ENCODE data around the gene MPHOSPH10.
"Not testable (repeated sequence)": the region's sequence is repeated elsewhere in the genome, so short reads cannot be mapped to it uniquely, and the experiment has no call there.

MPHOSPH10 gene

GRCh38 chr2:71122387-71123298 is 7.8 kb upstream of the MPHOSPH10 start:
- in situ Hi-C loops (cut with MboI; ENCODE audit: low sequenced_read_pairs) = no loop called here

GRCh38 chr2:71125506-71126294 is 4.7 kb upstream of the MPHOSPH10 start:
- in situ Hi-C loops (cut with MboI; ENCODE audit: low sequenced_read_pairs) = no loop called here

- in situ Hi-C loops (cut with MboI; ENCODE audit: low sequenced_read_pairs) = no loop called here
These were observed 3.5 kb upstream of the MPHOSPH10 start for GRCh38 chr2:71126957-71127356.

GRCh38 chr2:71129114-71129901 is 1.1 kb upstream of the MPHOSPH10 start:
- in situ Hi-C loops (cut with MboI; ENCODE audit: low sequenced_read_pairs) = no loop called here

GRCh38 chr2:71129902-71130151 is 607 bp upstream of the MPHOSPH10 start:
- in situ Hi-C loops (cut with MboI; ENCODE audit: low sequenced_read_pairs) = no loop called here

- in situ Hi-C loops (cut with MboI; ENCODE audit: low sequenced_read_pairs) = no loop called here
These were observed 441 bp downstream of the MPHOSPH10 start for GRCh38 chr2:71130905-71131244.

- in situ Hi-C loops (cut with MboI; ENCODE audit: low sequenced_read_pairs) = not testable (repeated sequence)
These were observed 1.1 kb downstream of the MPHOSPH10 start for GRCh38 chr2:71131387-71132166.

- in situ Hi-C loops (cut with MboI; ENCODE audit: low sequenced_read_pairs) = no loop called here
These were observed 3.2 kb downstream of the MPHOSPH10 start for GRCh38 chr2:71133603-71134002.

- in situ Hi-C loops (cut with MboI; ENCODE audit: low sequenced_read_pairs) = no loop called here
These were observed 5.7 kb downstream of the MPHOSPH10 start for GRCh38 chr2:71136174-71136573.

GRCh38 chr2:71143782-71144181 is 13.3 kb downstream of the MPHOSPH10 start:
- in situ Hi-C loops (cut with MboI; ENCODE audit: low sequenced_read_pairs) = no loop called here

- in situ Hi-C loops (cut with MboI; ENCODE audit: low sequenced_read_pairs) = no loop called here
These were observed 18.2 kb downstream of the MPHOSPH10 start for GRCh38 chr2:71148506-71149063.

- in situ Hi-C loops (cut with MboI; ENCODE audit: low sequenced_read_pairs) = no loop called here
These were observed 19.8 kb downstream of the MPHOSPH10 start for GRCh38 chr2:71150082-71150816.

- in situ Hi-C loops (cut with MboI; ENCODE audit: low sequenced_read_pairs) = no loop called here
These were observed 21.2 kb downstream of the MPHOSPH10 start for GRCh38 chr2:71151620-71152019.

- in situ Hi-C loops (cut with MboI; ENCODE audit: low sequenced_read_pairs) = no loop called here
These were observed 23.3 kb downstream of the MPHOSPH10 start for GRCh38 chr2:71153585-71154224.

- in situ Hi-C loops (cut with MboI; ENCODE audit: low sequenced_read_pairs) = no loop called here
These were observed 23.8 kb downstream of the MPHOSPH10 start for GRCh38 chr2:71154279-71154678.

GRCh38 chr2:71154798-71155197 is 24.4 kb downstream of the MPHOSPH10 start:
- in situ Hi-C loops (cut with MboI; ENCODE audit: low sequenced_read_pairs) = no loop called here

- in situ Hi-C loops (cut with MboI; ENCODE audit: low sequenced_read_pairs) = no loop called here
These were observed 25.4 kb downstream of the MPHOSPH10 start for GRCh38 chr2:71155846-71156245.

- in situ Hi-C loops (cut with MboI; ENCODE audit: low sequenced_read_pairs) = no loop called here
These were observed 26.1 kb downstream of the MPHOSPH10 start for GRCh38 chr2:71156573-71156972.

- in situ Hi-C loops (cut with MboI; ENCODE audit: low sequenced_read_pairs) = no loop called here
These were observed 26.8 kb downstream of the MPHOSPH10 start for GRCh38 chr2:71157124-71157793.
